Measurements from ENCODE around the gene TH. TPM values are rescaled to one million over a fixed set of nuclear protein-coding genes. Genes with fewer than 3 reads are reported as not detected.

TH gene
- total RNA-seq, 2 donors from 2014 or later: not detected

DNA sequence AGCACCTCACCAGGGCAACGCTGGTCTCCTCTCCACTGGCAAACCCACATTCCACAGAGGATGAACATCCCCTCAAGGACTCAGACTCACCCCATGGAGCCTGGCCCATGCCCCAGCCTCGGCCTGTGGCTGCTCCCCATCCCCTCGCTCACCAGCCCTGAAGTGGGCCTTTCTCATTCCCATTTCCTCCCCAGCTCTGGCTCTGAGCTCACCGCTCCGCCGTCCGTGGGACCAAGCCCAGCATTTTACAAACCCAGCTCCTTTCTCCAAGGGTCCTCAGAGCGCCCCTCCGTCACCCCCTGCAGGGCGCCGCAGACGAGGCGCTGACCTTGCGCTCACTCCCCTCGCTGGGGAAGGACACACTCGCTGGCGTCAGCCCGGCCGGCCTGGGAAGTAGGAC lies 25.6 kb downstream of the TH start:
- Histone ChIP-seq H3K9me3 (no peaks in the 10 kb centered on the region), H3K27ac (no peak overlapping the region), H3K4me3 (no peak overlapping the region), H3K4me1 (peaks cover 0 to 12% of the 10 kb centered on the region in 2 donors), H3K27me3 (peaks cover 20 to 34% of the 10 kb centered on the region in 2 donors), H3K36me3 (no peaks in the 10 kb centered on the region)
- TF ChIP-seq, protein P1, sequence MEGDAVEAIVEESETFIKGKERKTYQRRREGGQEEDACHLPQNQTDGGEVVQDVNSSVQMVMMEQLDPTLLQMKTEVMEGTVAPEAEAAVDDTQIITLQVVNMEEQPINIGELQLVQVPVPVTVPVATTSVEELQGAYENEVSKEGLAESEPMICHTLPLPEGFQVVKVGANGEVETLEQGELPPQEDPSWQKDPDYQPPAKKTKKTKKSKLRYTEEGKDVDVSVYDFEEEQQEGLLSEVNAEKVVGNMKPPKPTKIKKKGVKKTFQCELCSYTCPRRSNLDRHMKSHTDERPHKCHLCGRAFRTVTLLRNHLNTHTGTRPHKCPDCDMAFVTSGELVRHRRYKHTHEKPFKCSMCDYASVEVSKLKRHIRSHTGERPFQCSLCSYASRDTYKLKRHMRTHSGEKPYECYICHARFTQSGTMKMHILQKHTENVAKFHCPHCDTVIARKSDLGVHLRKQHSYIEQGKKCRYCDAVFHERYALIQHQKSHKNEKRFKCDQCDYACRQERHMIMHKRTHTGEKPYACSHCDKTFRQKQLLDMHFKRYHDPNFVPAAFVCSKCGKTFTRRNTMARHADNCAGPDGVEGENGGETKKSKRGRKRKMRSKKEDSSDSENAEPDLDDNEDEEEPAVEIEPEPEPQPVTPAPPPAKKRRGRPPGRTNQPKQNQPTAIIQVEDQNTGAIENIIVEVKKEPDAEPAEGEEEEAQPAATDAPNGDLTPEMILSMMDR (IDR thresholded peaks at IDR 0.05): no peak
- DNase-seq (ENCODE audit: low spot score): no peak

DNA sequence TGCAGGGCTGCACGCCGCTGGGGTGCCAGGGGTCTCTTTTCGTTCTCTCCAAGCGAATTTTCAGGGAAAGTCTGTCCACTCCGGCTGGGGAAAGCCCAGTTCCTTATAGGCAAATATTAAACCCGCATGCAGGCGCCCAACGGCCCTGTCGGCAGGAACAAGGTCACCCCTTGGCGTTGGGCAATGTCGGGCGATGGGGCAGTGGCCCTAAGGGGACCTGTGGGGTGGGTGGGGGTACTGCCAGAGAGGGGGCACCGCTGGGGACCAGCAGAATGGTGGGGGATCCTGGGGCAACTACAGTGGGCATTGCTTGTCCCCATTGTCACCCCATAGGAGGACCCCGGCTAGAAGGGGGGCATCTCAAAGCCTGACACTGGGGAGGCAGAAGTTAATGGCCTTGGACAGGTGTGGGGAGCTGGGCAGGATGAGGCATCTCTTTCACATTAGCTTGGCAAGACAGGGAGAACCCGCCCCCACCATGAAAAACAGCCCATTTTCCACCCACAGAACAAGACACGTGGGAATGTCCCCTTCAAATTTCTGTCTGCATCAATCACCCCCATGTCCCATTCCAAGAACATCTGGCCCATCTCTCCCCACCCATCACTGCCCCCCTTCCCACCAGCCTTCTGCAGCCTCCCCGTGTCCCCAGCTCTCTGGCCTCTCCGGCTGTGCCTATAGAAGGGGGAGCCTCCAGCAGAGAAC lies 26.9 kb downstream of the TH start:
- peak overlapping the region in 1 of 2 donors; percentile 15 for H3K4me3 ChIP-seq
- no peak for DNase-seq (ENCODE audit: low spot score)
- no peak overlapping the region for H3K27ac ChIP-seq
- H3K9me3 ChIP-seq: no peaks in the 10 kb centered on the region
- H3K27me3 ChIP-seq: peaks cover 20 to 43% of the 10 kb centered on the region in 2 donors
- no peaks in the 10 kb centered on the region for H3K36me3 ChIP-seq
- TF ChIP-seq, protein P1 (IDR thresholded peaks at IDR 0.05): no peak
- peaks cover 0 to 23% of the 10 kb centered on the region in 2 donors for H3K4me1 ChIP-seq

DNA sequence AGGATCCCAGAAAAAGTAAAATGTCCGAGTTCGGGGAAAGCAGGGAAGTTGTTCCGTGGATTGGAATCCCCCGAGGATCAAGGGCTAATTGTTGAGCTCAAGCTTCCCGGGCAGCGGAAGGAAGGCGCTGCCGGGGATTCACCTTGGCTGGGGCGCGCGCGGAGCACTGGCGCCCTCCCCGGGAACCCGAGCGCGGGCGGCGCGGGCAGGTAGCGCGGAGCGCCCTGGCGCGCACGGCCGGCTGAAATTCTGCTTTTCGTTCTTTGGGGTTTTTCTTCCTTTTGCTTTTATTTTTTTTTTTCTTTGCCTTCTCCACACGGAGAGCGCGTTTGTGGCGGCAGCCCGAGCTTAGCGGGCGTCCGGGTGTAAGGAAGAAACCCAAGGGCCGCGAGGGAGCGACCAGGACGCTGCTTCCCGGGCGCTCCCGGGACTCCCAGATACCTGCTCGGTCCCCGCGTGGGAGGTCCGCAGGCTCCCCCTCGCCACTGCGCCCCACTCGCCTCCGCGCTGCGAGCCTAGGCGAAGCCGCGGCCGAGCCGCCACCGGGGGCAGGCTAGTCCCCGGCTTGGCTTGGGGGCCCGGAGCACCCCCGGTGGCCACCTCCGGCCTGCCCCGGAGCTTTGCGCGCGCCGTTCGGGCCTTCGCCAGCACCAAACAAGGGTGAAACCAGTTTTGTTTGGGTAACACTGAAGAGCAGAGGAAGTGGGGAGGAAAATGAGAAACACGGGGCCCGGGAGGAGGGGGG lies 27.6 kb downstream of the TH start:
- H3K4me3 ChIP-seq: peak overlapping the region in 1 of 2 donors; percentile 15
- TF ChIP-seq, protein P1 (IDR thresholded peaks at IDR 0.05): peak in 1 of 2 donors; percentile 58
- no peaks in the 10 kb centered on the region for H3K9me3 ChIP-seq
- H3K27ac ChIP-seq: no peak overlapping the region
- DNase-seq (ENCODE audit: low spot score): no peak
- H3K27me3 ChIP-seq: peaks cover 20 to 46% of the 10 kb centered on the region in 2 donors
- peaks cover 0 to 25% of the 10 kb centered on the region in 2 donors for H3K4me1 ChIP-seq
- H3K36me3 ChIP-seq: no peaks in the 10 kb centered on the region

DNA sequence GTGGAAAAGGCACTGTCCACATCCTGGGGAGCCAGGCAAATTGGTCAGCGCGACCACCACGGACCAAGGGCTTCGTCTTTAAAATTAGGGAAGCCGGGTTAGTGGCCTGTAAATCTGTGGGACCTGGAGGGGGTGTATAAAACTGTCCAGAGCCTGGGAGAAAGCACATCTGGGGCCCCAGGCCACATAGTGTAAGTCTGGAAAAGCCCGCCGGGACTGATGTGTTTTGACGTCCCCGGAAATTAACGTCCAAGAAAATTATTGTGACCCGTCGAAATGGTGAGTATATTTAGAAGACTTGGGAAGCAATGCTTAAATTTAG lies 28.2 kb downstream of the TH start:
- Histone ChIP-seq H3K9me3 (no peaks in the 10 kb centered on the region), H3K36me3 (no peaks in the 10 kb centered on the region), H3K4me3 (no peak overlapping the region), H3K27ac (no peak overlapping the region), H3K27me3 (peaks cover 20 to 46% of the 10 kb centered on the region in 2 donors), H3K4me1 (peaks cover 0 to 25% of the 10 kb centered on the region in 2 donors)
- DNase-seq (ENCODE audit: low spot score): no peak
- TF ChIP-seq, protein P1 (IDR thresholded peaks at IDR 0.05): no peak

DNA sequence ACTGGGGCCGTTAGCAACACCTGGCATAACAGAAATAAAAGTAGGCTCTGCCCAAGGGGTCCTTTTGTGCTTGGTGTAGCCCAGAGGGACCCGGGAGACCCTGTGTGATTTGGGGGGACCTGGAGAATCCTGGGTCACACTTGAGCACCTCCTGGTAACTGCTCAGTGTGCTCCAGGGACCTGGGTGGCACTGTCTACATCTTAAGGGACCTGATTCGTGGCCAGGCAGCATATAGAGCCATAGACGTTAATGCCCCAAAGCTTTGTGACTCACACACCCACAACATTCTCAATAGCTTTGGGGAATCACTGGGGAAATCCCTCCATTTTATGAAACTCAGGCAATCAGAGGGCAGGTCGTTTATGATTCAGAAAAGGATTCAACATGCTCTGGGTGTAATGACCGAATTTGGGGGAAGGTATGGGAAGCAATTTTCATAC lies 28.8 kb downstream of the TH start:
- no peak overlapping the region for H3K27ac ChIP-seq
- H3K27me3 ChIP-seq: peaks cover 20 to 47% of the 10 kb centered on the region in 2 donors
- no peaks in the 10 kb centered on the region for H3K9me3 ChIP-seq
- DNase-seq (ENCODE audit: low spot score): no peak
- H3K4me3 ChIP-seq: no peak overlapping the region
- H3K4me1 ChIP-seq: peaks cover 0 to 26% of the 10 kb centered on the region in 2 donors
- no peaks in the 10 kb centered on the region for H3K36me3 ChIP-seq
- TF ChIP-seq, protein P1 (IDR thresholded peaks at IDR 0.05): no peak

Measured in right atrium auricular region (tissue), 2 donors.